KG1 (cell line): ENCODE measurements around the gene MFSD12.
"Not testable (repeated sequence)": the region's sequence is repeated elsewhere in the genome, so short reads cannot be mapped to it uniquely, and the experiment has no call there.

Experiments used
- DNase-seq: peaks from one replicate; lab custom pipeline; 2025; lab: John Stamatoyannopoulos, UW

The MFSD12 gene

DNA sequence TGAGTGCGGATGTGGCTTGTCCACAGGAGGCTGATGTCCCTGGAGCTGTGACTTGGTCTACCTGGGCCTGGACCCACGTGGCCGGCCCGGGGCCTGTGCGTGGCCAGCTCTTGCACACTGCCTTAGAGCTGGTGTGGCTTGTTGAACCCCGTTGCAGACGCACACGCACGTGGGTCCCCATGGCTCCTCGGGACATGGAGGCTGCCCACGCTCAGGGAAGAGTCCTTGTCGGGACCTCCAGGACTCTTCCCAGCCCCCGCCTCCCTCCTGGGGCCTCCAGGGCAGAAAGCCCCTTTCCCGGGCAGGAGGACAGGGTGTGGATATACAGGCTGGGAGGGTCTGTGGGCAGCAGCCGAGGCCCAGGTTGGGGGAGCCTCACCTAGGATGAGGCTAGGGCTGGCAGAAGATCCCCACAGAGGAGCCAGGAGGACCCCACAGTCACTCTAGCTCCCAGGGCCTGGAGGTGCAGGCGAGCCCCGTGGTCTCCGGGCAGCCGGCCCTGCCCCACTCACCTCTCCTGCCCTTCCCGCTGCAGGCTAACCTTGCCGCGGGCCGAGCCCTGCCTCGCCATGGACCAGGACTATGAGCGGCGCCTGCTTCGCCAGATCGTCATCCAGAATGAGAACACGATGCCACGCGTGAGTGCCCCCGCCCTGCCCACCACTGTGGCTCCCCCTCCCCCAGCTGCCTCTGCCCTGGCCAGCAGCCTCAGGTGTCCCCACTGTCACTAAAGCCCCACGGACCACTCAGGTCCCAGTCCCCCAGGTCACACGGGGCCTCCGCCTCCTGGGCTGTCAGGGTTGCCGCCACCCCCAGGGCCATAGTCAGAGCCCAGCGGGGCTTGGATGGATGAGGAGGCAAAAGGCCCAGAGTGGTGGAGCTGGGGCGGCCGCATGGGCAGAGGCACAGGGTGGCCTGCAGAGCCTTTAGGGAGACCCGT is 34.7 kb downstream of the MFSD12 start:
- no peak for DNase-seq

DNA sequence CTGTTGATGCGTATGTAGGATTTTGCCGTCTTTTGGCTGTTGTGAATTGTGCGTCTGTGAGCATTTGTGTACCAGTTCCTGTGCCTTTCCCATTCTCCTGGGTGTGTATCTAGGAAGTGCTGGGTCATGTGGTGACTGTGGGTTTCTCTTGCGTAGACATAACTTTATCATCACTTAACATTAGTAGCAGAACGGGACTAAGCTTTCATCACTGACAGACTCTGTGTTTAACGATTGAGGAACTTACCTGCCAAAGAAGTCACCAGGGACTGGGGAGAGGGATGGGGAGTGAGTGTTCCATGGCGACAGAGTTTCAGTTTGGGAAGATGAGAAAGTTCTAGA is 36.3 kb downstream of the MFSD12 start:
- no peak for DNase-seq

DNA sequence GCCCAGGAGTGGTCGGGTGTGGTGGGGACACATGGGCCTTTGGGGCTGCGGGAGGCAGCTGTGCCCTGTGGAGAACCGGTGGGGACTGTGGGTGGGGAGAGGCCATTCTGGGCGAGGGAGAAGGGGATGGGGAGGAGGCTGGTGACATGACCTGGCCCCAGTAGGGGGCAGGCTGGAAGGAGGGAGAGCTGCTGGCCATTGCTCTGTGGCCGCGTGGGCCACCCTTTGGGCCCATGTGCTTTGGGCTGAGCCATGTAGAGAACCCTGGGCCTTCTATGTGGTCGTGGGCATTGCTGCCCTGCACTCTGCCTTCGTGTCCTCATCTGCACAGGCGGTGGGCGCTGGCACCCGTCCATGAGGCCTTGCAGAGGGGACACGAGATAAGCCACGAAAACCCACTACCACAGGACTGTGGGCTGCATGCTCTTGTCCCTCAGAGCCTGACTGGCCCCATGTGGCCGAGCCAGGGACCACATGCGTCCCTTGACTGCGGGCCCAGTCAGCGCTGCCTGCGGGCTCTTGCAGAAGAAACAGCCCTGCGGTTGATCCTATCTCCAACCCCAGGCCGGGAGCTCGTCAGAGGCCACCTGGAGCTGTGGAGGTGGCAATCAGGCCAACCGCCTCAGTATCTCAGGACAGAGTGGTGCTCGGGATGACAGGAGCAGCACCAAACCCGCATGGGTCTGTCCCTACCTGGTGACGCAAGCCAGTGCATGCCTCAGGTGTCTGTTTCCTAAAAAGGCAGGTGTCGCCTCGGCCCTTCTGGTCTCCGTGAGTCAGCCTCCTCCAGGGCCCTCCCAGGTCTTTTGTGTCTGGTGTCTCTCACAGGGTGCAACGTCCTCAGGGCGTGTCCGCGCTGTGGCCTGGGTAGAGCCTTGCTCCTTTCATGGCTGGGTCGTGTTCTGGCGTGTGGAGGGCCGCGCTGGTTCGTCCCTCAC is 37.0 kb downstream of the MFSD12 start:
- no peak for DNase-seq

DNA sequence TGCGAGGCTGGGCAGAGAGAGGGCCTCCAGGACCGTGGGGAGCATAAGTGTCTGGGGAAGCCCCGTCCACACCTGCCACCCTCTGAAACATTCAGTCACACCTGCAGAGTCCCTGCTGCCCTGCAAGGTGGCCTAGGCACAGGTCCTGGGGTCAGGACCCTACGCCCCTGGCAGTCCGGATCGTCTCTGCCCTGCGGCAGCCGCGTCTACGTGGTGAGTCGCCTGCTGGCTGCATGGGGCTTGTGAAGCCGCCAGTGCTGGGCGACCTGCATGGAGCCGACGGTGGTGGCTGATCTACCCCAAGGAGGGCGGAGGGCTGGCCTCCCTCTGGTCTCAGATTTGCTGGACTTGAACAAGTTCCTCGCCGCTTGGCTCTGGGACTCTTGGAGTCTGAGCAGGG is 38.3 kb downstream of the MFSD12 start:
- DNase-seq = no peak

DNA sequence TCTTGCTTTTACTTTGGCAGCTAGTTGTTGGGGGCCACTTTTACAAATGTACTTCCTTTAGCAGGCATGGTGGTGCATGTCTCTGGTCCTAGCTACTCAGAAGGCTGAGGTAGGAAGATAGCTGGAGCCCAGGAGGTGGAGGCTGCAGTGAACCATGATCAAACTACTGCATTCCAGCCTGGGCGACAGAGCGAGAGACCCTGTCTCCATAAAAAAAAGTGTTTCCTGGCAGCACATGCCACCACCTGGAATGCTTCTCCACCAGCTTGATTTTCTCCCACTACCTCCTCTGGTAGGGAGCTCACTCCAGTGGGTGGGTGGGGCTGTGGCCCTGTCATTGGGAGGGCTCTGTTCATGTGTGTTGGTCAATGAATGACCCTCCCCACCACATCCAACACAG is 38.7 kb downstream of the MFSD12 start:
- DNase-seq = no peak

DNA sequence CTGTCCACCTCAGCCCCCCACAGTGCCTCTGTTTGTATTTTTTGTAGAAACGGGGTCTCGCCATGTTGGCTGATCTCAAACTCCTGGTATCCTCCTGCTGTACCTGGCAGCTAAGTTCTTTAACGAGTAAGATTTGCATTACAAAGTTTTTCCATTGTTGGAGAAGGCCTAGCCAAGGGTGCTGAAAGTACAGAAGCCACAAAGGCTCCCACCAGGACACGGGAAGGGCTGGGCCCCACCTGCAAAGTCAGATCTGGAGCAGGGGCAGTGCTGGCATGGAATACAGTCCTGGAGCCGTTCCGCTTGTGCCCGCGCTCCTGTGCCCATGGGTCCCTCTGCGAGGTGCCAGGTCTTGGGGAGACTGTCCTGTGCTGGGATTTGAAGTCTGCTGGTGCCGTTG is 39.1 kb downstream of the MFSD12 start:
- no peak for DNase-seq

DNA sequence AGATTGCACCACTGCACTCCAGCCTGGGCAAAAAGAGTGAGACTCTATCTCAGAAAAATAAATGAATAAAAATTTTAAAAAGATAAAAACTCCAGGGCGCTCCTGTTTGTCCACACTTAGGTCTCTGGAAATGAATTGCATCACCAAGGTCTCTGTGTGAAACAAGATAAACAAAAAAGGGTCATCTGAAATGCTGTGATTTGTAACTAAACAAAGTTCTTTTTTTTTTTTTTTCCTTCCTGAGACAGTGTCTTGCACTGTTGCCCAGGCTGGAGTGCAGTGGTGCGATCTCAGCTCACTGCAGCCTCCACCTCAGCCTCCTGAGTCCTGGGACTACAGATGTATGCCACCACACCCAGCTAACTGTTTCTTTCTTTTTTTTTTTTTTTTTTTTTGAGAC is 39.7 kb downstream of the MFSD12 start:
- no peak for DNase-seq

DNA sequence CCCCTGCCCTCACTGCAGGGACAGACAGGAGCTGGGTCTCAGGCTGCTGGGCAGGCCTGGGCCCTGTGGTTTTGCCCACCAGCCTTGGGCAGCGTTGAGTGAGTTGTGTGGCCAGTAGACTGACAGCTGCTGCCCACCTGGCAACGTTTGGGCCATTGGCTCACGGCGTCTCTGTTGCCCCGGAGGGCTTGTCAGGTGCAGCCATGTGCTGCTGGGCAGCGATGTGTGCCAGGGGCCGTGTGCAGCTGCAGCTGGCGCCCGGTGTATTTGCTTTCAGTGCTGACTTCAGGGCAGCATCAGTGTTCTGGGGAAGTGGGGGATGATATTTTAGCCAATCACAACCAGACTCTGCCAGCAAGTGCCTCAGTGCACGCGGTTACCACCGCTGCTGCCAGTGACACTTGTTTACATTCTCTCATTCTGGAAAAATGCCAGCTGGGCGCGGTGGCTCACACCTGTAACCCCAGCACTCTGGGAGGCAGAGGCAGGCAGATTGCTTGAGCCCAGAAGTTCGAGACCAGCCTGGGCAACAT is 40.6 kb downstream of the MFSD12 start:
- DNase-seq = no peak

DNA sequence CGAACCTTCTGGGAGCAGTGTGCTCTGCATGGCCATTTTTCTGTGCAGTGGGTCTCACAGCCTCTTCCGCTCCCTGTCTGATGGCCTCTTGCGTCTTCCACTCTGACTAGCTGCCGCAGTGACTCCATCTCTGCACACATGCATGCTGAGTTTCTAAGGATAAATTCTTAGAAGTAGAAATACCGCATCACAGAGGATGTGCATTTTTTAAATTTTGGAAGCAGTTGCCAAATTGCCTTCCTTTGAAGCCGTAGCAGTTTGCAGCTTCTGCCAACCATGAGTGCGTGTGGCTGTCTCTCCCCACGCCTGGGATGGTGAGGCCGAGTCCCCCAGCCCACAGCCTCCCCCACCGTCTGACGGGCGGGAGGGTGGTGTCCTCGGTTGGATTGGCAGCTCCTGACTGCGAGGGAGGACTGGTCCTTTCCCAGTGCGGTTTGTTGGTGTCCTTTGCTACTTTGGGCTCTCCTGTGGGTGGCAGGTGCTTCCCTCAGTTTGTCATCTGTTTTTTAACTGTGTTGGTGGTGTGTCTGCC is 41.4 kb downstream of the MFSD12 start:
- DNase-seq = no peak

DNA sequence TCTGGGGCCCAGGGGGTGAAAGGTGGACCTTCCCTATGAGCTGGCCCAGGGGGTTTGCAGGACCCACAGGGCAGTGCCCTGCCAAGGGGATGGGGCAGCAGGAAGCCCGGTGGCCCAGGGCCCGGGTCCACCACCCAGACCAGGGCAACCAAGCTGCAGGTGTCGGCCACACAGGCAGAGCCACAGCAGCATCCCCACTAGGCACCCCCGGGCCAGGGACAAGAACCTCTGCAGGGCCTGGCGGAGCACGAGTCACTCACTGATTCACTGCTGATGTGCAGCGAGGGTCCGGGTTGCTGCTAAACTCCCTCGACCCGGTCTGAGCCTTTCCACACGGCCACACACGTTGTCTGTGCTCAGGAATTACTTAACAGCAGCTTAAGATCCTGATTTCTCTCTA is 42.5 kb downstream of the MFSD12 start:
- no peak for DNase-seq

DNA sequence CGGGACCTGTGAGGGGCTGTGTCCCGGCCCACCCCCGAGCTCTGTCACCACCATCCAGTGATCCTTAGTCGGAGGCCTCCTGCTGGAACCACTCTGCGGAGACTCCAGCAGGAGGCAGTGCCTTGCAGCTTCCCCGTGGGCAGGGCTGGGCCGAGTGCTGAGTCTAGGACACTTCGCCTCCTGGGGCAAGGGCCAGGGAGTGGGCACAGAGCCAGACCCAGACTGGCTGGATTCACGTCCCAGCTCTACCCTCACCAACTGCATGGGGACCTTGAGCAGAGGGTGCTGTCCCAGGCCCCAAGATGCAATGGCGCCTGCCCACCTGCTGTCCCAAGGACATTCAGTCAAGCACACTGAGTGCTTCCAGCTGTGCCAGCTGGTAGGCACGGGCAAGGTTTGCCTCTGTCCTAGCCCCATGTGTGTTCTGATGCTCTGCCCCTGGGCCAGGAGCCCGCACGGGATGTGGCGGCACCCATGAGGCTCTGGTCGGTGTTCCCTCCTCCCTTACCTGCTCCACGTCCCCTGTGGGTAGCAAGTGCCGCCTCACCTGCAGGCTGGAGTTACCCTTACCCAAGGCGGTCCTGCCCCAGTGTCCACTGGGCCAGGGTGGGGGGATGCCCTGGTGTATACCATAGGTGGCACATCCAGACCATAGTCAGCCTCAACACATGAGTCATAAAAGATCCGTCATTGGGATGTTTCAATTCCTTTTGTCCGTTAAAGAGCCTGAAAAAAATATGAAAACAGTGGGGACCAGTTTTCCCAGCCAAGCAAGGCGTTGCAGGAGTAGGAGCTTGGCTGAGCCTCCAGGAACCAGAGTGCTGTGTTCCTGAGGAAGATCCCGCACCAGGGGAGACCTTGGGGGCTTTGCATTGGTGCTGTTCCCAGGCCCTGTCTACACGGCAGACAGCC is 43.9 kb downstream of the MFSD12 start:
- no peak for DNase-seq

DNA sequence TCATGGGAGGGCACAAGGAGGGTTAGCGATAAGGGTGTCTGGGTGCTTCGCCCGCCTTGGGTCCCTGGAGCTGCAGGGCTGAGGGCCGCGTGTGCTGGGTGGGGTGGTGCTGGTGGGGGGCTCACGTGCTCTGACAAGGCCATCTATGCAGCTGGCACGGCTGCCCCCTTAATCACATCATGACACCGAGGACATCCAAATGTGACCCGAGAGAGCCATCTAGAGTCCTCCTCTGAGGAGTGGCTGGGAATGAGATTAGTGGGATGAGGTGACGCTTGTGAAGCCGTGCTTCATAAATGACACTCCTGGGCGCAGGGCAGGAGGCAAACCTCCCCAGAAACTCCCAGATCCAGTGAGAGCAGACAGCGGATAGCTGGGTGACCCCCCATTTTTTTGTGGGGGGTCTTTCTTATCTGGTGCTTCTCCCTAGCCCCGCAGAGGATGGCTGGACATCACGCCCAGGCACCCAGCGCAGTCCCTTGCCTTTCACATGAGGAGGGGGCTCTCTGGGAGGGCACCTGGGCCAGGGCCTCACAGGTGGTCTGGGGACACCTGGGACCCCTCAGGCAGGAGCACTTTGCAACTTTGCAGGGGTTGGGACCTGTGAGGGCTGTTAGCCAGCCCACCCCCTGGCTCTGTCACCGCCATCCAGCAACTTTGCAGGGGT is 44.7 kb downstream of the MFSD12 start:
- no peak for DNase-seq

DNA sequence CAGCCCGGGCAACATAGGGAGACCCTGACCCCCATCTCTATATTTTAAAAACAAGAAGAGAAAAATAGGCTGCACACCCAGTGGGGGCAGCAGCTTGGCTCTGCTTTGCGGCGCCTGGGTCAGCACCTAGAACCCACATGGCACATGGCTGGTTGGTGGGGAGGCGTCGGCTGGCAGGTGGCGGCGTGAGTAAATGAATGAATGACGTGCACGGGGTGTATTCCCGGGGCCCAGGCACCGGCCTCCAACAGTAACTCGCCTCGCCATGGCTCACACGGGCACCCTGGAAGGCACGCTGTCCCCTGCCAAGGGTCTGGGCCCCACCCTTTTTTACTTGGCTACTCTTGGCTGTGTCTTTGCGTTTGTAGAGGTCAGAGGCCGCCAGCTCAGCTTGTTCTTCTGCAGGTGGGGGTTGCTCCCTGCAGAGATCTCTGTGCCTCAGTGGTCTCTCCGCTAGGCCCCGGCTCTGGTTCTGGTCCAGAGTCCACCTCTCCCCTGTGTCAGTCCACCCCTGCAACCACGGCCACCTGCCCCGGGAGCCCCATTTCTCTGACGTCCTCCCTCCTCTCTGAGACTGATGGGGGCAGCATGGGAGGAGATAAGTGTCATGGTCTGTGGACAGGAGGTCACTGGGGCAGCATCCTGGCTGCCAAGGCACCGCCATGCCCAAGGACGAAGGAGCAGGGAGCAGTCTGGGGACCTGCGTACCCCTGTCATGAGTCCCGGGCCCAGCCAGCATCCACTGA is 45.7 kb downstream of the MFSD12 start:
- no peak for DNase-seq

DNA sequence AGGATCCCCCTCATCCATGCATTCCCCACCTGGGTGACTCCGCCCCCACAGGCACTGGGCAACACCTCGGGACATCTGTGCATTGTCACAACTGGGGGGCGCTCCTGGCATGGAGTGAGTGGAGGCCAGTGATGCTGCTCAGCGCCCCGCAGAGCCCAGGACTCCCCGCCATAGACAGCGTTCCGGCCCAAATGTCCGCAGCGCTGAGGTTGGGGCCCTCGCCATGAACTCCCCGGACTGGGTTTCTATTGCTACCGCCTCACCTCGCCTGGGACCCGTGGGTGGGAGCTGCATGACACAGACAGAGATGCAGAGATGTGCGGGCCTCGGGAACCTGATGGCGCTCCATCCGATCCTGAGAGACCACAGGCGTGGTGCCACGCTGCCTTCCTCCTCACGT is 46.7 kb downstream of the MFSD12 start:
- no peak for DNase-seq

DNA sequence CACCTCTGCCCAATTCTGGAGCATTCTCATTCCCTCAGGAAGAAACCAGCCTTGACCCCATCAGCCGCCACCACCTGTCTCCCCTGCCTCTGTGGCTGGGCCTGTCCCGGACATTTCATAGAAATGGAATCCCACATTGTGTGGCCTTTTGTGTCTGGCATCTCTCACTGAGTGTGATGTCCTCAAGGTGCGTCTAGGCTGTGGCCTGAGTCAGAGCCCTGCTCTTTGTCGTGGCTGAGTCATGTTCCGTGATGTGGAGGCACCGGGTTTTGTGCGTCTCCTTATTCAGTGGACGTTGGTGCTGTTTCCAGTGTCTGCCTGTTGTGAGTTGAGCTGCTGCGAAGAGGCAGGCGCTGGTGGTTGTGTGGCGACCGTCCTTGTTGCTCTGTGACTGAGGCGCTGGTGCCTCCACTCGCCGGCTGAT is 47.8 kb downstream of the MFSD12 start:
- no peak for DNase-seq

DNA sequence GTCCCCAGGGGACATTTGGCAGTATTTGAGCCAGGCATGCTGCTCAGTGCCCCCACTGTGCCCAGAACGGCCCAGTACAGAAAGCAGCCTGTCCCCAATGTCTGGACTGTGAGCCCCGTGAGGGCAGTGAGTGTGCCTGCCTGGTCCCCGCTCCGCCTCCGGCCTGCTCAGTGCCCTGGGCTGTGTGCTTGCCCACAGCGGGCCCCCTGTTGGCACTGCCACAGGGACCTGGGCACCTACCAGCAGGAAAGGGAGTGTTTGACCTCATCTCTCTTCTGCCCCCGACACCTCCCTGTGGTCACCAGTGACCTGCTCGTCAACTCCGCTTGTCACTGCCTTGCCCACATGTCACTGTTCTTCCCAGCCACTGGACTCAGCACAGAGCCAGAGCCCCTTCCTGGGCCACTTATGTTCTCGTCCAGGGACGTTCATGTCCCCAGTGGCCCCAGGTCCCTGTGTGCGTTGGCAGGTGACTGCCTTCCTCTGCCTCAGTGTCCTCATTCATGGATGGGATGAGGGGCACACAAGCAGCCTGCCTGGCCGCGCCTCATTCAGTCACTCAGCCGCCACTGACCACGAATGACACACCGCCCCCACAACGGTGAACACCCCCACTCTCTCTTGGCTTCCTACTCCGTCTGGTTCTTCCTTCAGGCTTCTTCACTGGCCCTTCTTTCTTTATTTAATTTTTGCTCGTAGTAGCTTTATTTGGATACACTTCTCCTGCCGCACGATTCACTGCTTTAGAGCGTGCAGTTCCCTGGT is 48.4 kb downstream of the MFSD12 start:
- no peak for DNase-seq

DNA sequence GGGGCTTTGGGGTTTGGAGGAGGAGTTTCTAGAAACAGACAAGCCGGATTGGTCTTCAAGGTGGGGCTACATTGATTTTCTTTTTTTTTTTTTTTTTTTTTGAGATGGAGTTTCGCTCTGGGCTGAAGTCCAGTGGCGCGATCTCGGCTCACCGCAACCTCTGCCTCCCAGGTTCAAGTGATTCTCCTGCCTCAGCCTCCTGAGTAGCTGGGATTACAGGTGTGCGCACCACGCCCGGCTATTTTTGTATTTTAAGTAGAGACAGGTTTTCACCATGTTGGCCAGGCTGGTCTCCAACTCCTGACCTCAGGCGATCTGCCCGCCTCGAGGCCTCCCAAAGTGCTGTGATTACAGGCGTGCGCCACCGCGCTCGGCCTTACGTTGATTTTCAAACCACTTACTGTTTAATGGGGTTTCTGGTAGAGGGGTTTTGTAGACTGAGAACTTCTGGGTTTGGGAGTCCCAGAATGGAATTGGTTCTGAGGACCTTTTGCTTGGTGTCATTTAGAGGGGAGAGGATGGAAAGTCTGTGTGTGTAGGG is 49.2 kb downstream of the MFSD12 start:
- not testable (repeated sequence) for DNase-seq

DNA sequence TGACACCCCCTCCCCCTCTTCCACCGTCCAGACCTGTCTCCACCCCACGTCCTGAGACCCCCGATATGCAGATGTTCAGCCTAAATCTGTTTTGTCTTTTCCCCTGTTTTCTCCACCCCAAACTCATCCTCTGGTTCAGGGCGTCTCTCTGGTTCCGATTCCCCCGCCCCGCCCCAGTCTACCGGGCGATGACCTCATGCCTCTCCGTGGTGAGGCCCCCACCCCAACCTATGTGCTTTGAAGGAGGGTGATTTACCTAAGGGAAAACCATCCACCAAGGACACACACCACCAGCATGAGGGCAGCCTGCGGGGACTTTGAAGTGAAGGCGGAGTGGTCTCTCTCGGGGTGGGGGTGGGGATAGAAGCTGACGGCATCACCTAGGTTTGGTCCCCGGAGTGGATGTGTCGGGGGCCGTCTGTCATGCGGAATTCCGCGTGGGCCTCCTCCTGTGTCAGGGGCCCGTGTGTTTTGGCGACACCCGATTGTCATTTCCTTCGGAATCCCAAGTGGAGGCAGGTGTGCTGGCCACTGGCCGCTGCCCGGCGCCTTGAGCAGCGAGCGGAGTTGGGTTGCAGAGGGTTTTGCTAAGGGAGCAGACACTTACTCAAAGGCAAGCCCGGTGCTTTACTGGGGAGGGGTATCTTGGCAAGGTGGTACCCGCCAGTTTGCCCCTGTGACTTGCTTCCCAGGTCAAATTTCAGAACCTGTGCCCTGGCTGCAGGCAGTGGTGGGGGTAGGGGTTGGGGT is 49.8 kb downstream of the MFSD12 start:
- DNase-seq = no peak
